Posterior cingulate gyrus (tissue), 11 donors: ENCODE results near the gene UBE2O.
A peak's percentile ranks its signal among the peaks of the same experiment; 100 is the strongest.
"Not testable (repeated sequence)": the region's sequence is repeated elsewhere in the genome, so short reads cannot be mapped to it uniquely, and the experiment has no call there.

ENCODE experiments used
- DNase-seq, 10 donors: peaks; one replicate each; pipeline versions ENCODE4 v3.0.0 to v3.0.0-alpha.2; 2020 to 2021; ENCODE audit warnings: mixed read lengths in 3 of 10
- intact Hi-C: fragments of 100-400 bp; cut with DNase I; formaldehyde crosslinking; loops from one replicate; pipeline ENCODE4 v1.15.1; 2023

Gene UBE2O

GRCh38 chr17:76359776-76360175, 93.2 kb downstream of the UBE2O start:
- intact Hi-C loops, DNase-seq: not testable (repeated sequence)

- intact Hi-C loops: no loop called here
- DNase-seq: no peak
These were observed 93.6 kb downstream of the UBE2O start for GRCh38 chr17:76359375-76359774.

GRCh38 chr17:76357597-76358158, 95.3 kb downstream of the UBE2O start:
- intact Hi-C loops: no loop called here
- DNase-seq: no peak

GRCh38 chr17:76356803-76357456, 96.0 kb downstream of the UBE2O start:
- intact Hi-C loops: no loop called here
- DNase-seq: no peak

- peak in 2 of 10 donors; percentile 75 to 81 for DNase-seq
- intact Hi-C loops: loop anchor here (1.0 kb wide), 1 partner anchor 283 kb away; the partner anchor contains the start of gene SRP68
These were observed 98.1 kb downstream of the UBE2O start for GRCh38 chr17:76354747-76355310.

GRCh38 chr17:76354317-76354729, 98.6 kb downstream of the UBE2O start:
- peak in 3 of 10 donors; percentile 18 to 77 (median 37) for DNase-seq
- intact Hi-C loops: loop anchor here (1.0 kb wide), 1 partner anchor 282 kb away; the partner anchor contains the start of gene SRP68

- intact Hi-C loops: loop anchor here (1.0 kb wide), 1 partner anchor 281 kb away; the partner anchor contains the start of gene SRP68
- peak; percentile 79 to 98 (median 86) for DNase-seq
These were observed 99.2 kb downstream of the UBE2O start, which contains the start of gene PRPSAP1 for GRCh38 chr17:76353599-76354316. PRPSAP1 (minus strand) TSS chr17:76353916; CDS start chr17:76353703, 213 bp downstream.

GRCh38 chr17:76353004-76353598, 99.9 kb downstream of the UBE2O start:
- intact Hi-C loops: no loop called here
- peak in 6 of 10 donors; percentile 12 to 85 (median 32) for DNase-seq

GRCh38 chr17:76351526-76352071, 101.4 kb downstream of the UBE2O start:
- intact Hi-C loops: no loop called here
- peak in 2 of 10 donors; percentile 1 to 29 for DNase-seq

- DNase-seq: peak in 1 of 10 donors; percentile 16
- intact Hi-C loops: no loop called here
These were observed 102.5 kb downstream of the UBE2O start for GRCh38 chr17:76350463-76350862.

- intact Hi-C loops: not testable (repeated sequence)
- peak in 2 of 10 donors; percentile 68 to 73 for DNase-seq
These were observed 106.0 kb downstream of the UBE2O start for GRCh38 chr17:76346936-76347335.

- DNase-seq: peak in 2 of 10 donors; percentile 41
- intact Hi-C loops: no loop called here
These were observed 107.5 kb downstream of the UBE2O start for GRCh38 chr17:76345377-76345974.

- no peak for DNase-seq
- intact Hi-C loops: no loop called here
These were observed 109.8 kb downstream of the UBE2O start for GRCh38 chr17:76343106-76343505.

- intact Hi-C loops: no loop called here
- DNase-seq: peak in 1 of 10 donors; percentile 33
These were observed 111.7 kb downstream of the UBE2O start for GRCh38 chr17:76341301-76341700.
